K562 (cell line): Measurements from ENCODE around the gene PITPNM1. TPM values are rescaled to one million over a fixed set of nuclear protein-coding genes. Genes with fewer than 3 reads are reported as not detected.

Source experiments
- ATAC-seq: fragments of 200-7000 bp; cut with Tn5 transposase; 3 replicates; pipeline ENCODE4 v1.9.1; 2020; ENCODE audit warnings: moderate library complexity
- BruUV-seq: library from RNA; stranded (reverse); fragments of 400-500 nt; replicated peaks from 2 replicates; lab custom pipeline; 2021; lab: Mats Ljungman, UMichigan
- CTCF ChIA-PET: fragments of 300-600 bp; formaldehyde crosslinking; extraction: SDS; loops from one replicate; lab custom pipeline; 2021; ENCODE audit warnings: low intra/inter-chr PET ratio; lab: Yijun Ruan, JAX
- POLR2A ChIA-PET: fragments of 300-600, 350-650 bp; sonication (Branson Sonifier 250); formaldehyde crosslinking; extraction: SDS; loops from one replicate; lab custom pipeline; 2021; ENCODE audit warnings: antibody characterized with exemption, inconsistent platforms; lab: Yijun Ruan, JAX
- DNase-seq, 4 experiments: peaks; one replicate each; pipeline versions ENCODE4 v3.0.0 to v3.0.0-alpha.2; 2011 to 2018; ENCODE audit warnings: low spot score in 3 of 4, mixed read lengths in 3 of 4; ENCODE audit errors: extremely low read depth in 1 of 4
- FAIRE-seq: peaks from 2 replicates; lab custom pipeline; 2011; peaks lifted over from hg19 to GRCh38; lab: Jason Lieb, UNC
- H2AFZ ChIP-seq: 2 replicates; pipeline ENCODE4 v1.6.0; 2011; ENCODE audit warnings: low read depth, low read length, control low read depth, inconsistent platforms
- H3K27ac ChIP-seq: fragments of 200-600 bp; 3 replicates; pipeline ENCODE4 v1.8.0; 2011; ENCODE audit warnings: low read depth, mild to moderate bottlenecking, control low read depth, inconsistent platforms, low read length, moderate library complexity, mixed read lengths; ENCODE audit errors: extremely low read depth
- H3K27me3 ChIP-seq, 2 experiments: fragments of 300-600 bp in 1 of 2; 2 replicates in 1 of 2; 3 replicates in 1 of 2; pipeline versions ENCODE4 v1.6.0 to v1.8.0; 2011; ENCODE audit warnings: inconsistent platforms in 2 of 2, low read length in 2 of 2, mild to moderate bottlenecking in 1 of 2, mixed read lengths in 1 of 2, moderate library complexity in 1 of 2; ENCODE audit not compliant: control insufficient read depth in 2 of 2, insufficient read depth in 2 of 2
- H3K36me3 ChIP-seq: fragments of 300-600 bp; 3 replicates; pipeline ENCODE4 v1.8.0; 2011; ENCODE audit warnings: mild to moderate bottlenecking, low read length, inconsistent platforms; ENCODE audit not compliant: control insufficient read depth, insufficient read depth
- H3K4me1 ChIP-seq, 2 experiments: fragments of 200-600 bp in 1 of 2; replicated peaks in 1 of 2; 2 replicates in 1 of 2; 3 replicates in 1 of 2; pipeline versions ENCODE4 v1.5.1 to v1.8.0; 2011; ENCODE audit warnings: inconsistent platforms in 2 of 2, low read length in 2 of 2, mild to moderate bottlenecking in 1 of 2, mixed read lengths in 1 of 2, moderate library complexity in 1 of 2; ENCODE audit not compliant: control insufficient read depth in 2 of 2, insufficient read depth in 2 of 2
- H3K4me2 ChIP-seq: 2 replicates; pipeline ENCODE4 v1.6.1; 2011; ENCODE audit warnings: low read length, control low read depth, inconsistent platforms, mixed read lengths; ENCODE audit not compliant: insufficient read depth
- H3K4me3 ChIP-seq: fragments of 200-600 bp; sonication (generic), shearing (Covaris generic); 2 replicates; pipeline ENCODE4 v1.5.1; 2016; ENCODE audit warnings: control low read depth, inconsistent platforms
- H3K79me2 ChIP-seq: fragments of 200-600 bp; 3 replicates; pipeline ENCODE4 v1.8.0; 2011; ENCODE audit warnings: low read length, inconsistent platforms; ENCODE audit not compliant: control insufficient read depth, insufficient read depth
- H3K9ac ChIP-seq, 2 experiments: 2 replicates each; pipeline versions ENCODE4 v1.6.0 to v1.6.1; 2011; ENCODE audit warnings: low read depth in 2 of 2, low read length in 2 of 2, control low read depth in 1 of 2, inconsistent platforms in 1 of 2, mild to moderate bottlenecking in 1 of 2, mixed read lengths in 1 of 2; ENCODE audit not compliant: insufficient read depth in 1 of 2
- H3K9me1 ChIP-seq: one replicate; pipeline ENCODE4 v1.6.0; 2011; ENCODE audit warnings: inconsistent platforms, mild to moderate bottlenecking, low read length, moderate library complexity; ENCODE audit not compliant: control insufficient read depth, insufficient read depth
- H3K9me3 ChIP-seq: replicated peaks from 2 replicates; pipeline ENCODE4 v1.5.1; 2011; ENCODE audit warnings: low read depth, low read length, inconsistent platforms; ENCODE audit not compliant: control insufficient read depth, insufficient read depth
- H4K20me1 ChIP-seq: replicated peaks from 2 replicates; pipeline ENCODE4 v1.6.1; 2011; ENCODE audit warnings: low read length, inconsistent platforms, mixed read lengths; ENCODE audit not compliant: control insufficient read depth, insufficient read depth
- ARID4B ChIP-seq: sonication (generic); formaldehyde crosslinking; IDR thresholded peaks from 2 replicates; pipeline ENCODE4 v1.8.0; 2022; ENCODE audit warnings: mild to moderate bottlenecking, missing genetic modification reagents
- ELK1 ChIP-seq: sonication (generic); formaldehyde crosslinking; IDR thresholded peaks from 2 replicates; pipeline ENCODE4 v1.8.1; 2022; ENCODE audit warnings: missing genetic modification reagents
- GATA2 ChIP-seq: sonication (generic); formaldehyde crosslinking; IDR thresholded peaks from 2 replicates; pipeline ENCODE4 v1.4.0; 2020; ENCODE audit warnings: mild to moderate bottlenecking, missing genetic modification reagents
- HMBOX1 ChIP-seq: sonication (generic); IDR thresholded peaks from 2 replicates; pipeline ENCODE4 v1.6.1; 2016
- NFE2L1 ChIP-seq: fragments of 450-650 bp; IDR thresholded peaks from 2 replicates; pipeline ENCODE4 v1.6.1; 2016; ENCODE audit warnings: missing genetic modification characterization, low read depth, mild to moderate bottlenecking, missing compliant biosample characterization, moderate library complexity, borderline replicate concordance
- NFIC ChIP-seq: fragments of 450-650 bp; IDR thresholded peaks from 2 replicates; pipeline ENCODE4 v1.6.1; 2017; ENCODE audit warnings: mild to moderate bottlenecking, inconsistent platforms
- SIN3A ChIP-seq, 2 experiments: fragments of 150-350 bp in 1 of 2; IDR thresholded peaks; 2 replicates each; pipeline ENCODE4 v1.6.1; 2011 to 2016; ENCODE audit warnings: borderline replicate concordance in 2 of 2, low read depth in 2 of 2, low read length in 2 of 2, mild to moderate bottlenecking in 2 of 2, moderate library complexity in 2 of 2; ENCODE audit not compliant: control insufficient read depth in 1 of 2
- ZBTB43 ChIP-seq: sonication (generic); formaldehyde crosslinking; IDR thresholded peaks from 2 replicates; pipeline ENCODE4 v1.8.0; 2023; ENCODE audit warnings: mild to moderate bottlenecking, missing genetic modification reagents
- WGBS: fragments of 100-300 bp; shearing (Covaris generic); methylation state at CpG from one replicate; pipeline ENCODE4 v1.1.6; 2016; ENCODE audit warnings: low coverage, mixed read lengths; ENCODE audit not compliant: insufficient coverage; ENCODE audit errors: missing lambda C conversion rate; 5-methylcytosine and 5-hydroxymethylcytosine counted together
- in situ Hi-C: fragments of 300-500 bp; cut with MboI; formaldehyde crosslinking; loops from 4 replicates; pipeline ENCODE4 v1.15.0; 2018; ENCODE audit warnings: inconsistent platforms, mixed read lengths
- intact Hi-C: fragments of 100-400 bp; cut with micrococcal nuclease; formaldehyde crosslinking; loops from 2 replicates; pipeline ENCODE4 v1.14.2; 2022
- polyA plus RNA-seq, 8 experiments: library from polyadenylated mRNA; depleted of rRNA in 4 of 8; stranded (reverse) in 5 of 8; unstranded in 3 of 8; fragments of >200 nt; fragmentation: Nextera tagmentation in 2 of 8; fragmentation: Illumina TruSeq in 1 of 8; extraction: Ambion mirVana in 2 of 8; extraction: Trizol in 1 of 8; gene quantifications; 2 replicates each; pipeline versions ENCODE4 v1.2.1 to v1.2.3, GENCODE V29; 2011 to 2014; ENCODE audit warnings: inconsistent platforms in 1 of 8, missing spikeins in 1 of 8
- total RNA-seq, 7 experiments: library from RNA; depleted of rRNA in 6 of 7; stranded (reverse); fragments of >200 nt in 6 of 7; fragmentation: Illumina TruSeq in 2 of 7; extraction: Trizol in 2 of 7; gene quantifications; 2 replicates each; pipeline versions ENCODE4 v1.2.1 to v1.2.3, GENCODE V29; 2011 to 2021; ENCODE audit warnings: low replicate concordance in 1 of 7
- TF ChIP-seq, protein P1 (sequence below): sonication (generic); formaldehyde crosslinking; IDR thresholded peaks from 2 replicates; pipeline ENCODE4 v1.8.1; 2023; ENCODE audit warnings: mild to moderate bottlenecking, missing genetic modification reagents

The PITPNM1 gene
- total and polyA plus RNA-seq, 9 of the 15 experiments (the other 6 are each of a cell fraction or from before 2014, with no cell fraction given): 0.11 to 53.7 (median 16.0) TPM

- Histone ChIP-seq H4K20me1 (no peaks in the 10 kb centered on the region), H3K4me2 (peak overlapping the region; percentile 98), H3K4me1 (peaks cover 28 to 64% of the 10 kb centered on the region in 2 experiments), H3K27ac (peak overlapping the region; percentile 78), H3K9me3 (no peaks in the 10 kb centered on the region), H3K4me3 (peak overlapping the region; percentile 79), H3K36me3 (peaks cover 18% of the 10 kb centered on the region; the same call in 2 of the 3 replicates), H3K79me2 (peaks cover 33% of the 10 kb centered on the region), H2AFZ (peak overlapping the region; percentile 85), H3K27me3 (no peaks in the 10 kb centered on the region), H3K9me1 (no peaks in the 10 kb centered on the region), H3K9ac (peak overlapping the region; percentile 82 to 99; a peak in 3 of 4 replicates)
- ATAC-seq (no peak), DNase-seq (peak in 2 of 4 experiments; percentile 51 to 55), FAIRE-seq (no peak)
- POLR2A ChIA-PET: interaction anchor here (0.6 to 1.2 kb wide), 4 partner anchors 73 to 123 kb away, joined by 3 to 6 read pairs (median 4); partner anchors contain the start of genes NUDT8 and PPP1CA
- intact Hi-C loops: loop anchor here (2.0 to 5.0 kb wide), 5 partner anchors 35 to 150 kb away; partner anchors contain the start of genes GSTP1, PPP1CA and RPS6KB2
- WGBS: 16% methylated on average over 29 of the region's 33 CpGs
- in situ Hi-C loops: no loop called here
- BruUV-seq: TSS peak; percentile 73
- CTCF ChIA-PET: interaction anchor here (0.9 to 2.5 kb wide), 3 partner anchors 72 to 154 kb away, joined by 4 to 13 read pairs (median 4); partner anchors contain the start of genes POLD4 and PPP1CA
- TF ChIP-seq ELK1 (CRISPR knock-in tag) (0 out of 2 replicates have a peak, but pooled peaks have one; percentile 64), ARID4B (CRISPR knock-in tag) (peak; percentile 73; the same call in 1 of the 2 replicates), SIN3A (IDR thresholded peaks at IDR 0.05; ENCODE audit: borderline replicate concordance in 2 of 2, control insufficient read depth in 1 of 2, low read depth in 2 of 2, low read length in 2 of 2) (0 out of 4 replicates have a peak, but pooled peaks of 1 of the 2 experiments have one; percentile 3), NFIC (peak; percentile 91), NFE2L1 (tag) (no peak), ZBTB43 (CRISPR knock-in tag) (0 out of 2 replicates have a peak, but pooled peaks have one; percentile 45), HMBOX1 (no peak), GATA2 (CRISPR knock-in tag) (0 out of 2 replicates have a peak, but pooled peaks have one; percentile 9)
- TF ChIP-seq, protein P1, sequence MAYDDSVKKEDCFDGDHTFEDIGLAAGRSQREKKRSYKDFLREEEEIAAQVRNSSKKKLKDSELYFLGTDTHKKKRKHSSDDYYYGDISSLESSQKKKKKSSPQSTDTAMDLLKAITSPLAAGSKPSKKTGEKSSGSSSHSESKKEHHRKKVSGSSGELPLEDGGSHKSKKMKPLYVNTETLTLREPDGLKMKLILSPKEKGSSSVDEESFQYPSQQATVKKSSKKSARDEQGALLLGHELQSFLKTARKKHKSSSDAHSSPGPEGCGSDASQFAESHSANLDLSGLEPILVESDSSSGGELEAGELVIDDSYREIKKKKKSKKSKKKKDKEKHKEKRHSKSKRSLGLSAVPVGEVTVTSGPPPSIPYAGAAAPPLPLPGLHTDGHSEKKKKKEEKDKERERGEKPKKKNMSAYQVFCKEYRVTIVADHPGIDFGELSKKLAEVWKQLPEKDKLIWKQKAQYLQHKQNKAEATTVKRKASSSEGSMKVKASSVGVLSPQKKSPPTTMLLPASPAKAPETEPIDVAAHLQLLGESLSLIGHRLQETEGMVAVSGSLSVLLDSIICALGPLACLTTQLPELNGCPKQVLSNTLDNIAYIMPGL (CRISPR knock-in tag): 0 out of 2 replicates have a peak, but pooled peaks have one; percentile 32
Measured at GRCh38 chr11:67507242-67507863, 2.2 kb upstream of the PITPNM1 start.
